Mesenchymal stem cell (in vitro differentiated cells and primary cell): ENCODE measurements around the gene ARFRP1.

Source experiments
- DNase-seq: peaks from one replicate; pipeline ENCODE4 v3.0.0-alpha.2; 2013
- H2AFZ ChIP-seq: one replicate; pipeline ENCODE4 v1.6.1; 2013; ENCODE audit warnings: low read depth, mild to moderate bottlenecking, control low read depth, inconsistent platforms, low read length, moderate library complexity
- H2AK5ac ChIP-seq: 2 replicates; pipeline ENCODE4 v1.6.1; 2013; ENCODE audit warnings: low read length, moderate library complexity, mild to moderate bottlenecking, inconsistent platforms; ENCODE audit not compliant: severe bottlenecking
- H2BK120ac ChIP-seq: one replicate; pipeline ENCODE4 v1.6.1; 2013; ENCODE audit warnings: low read depth, mild to moderate bottlenecking, inconsistent platforms, low read length, moderate library complexity
- H2BK12ac ChIP-seq, 2 experiments: one replicate each; pipeline ENCODE4 v1.6.1; 2013; ENCODE audit warnings: inconsistent platforms in 2 of 2, low read length in 2 of 2, mild to moderate bottlenecking in 2 of 2, moderate library complexity in 2 of 2, control low read depth in 1 of 2
- H2BK15ac ChIP-seq: one replicate; pipeline ENCODE4 v1.6.1; 2013; ENCODE audit warnings: mild to moderate bottlenecking, low read depth, inconsistent platforms; ENCODE audit not compliant: poor library complexity, severe bottlenecking
- H2BK5ac ChIP-seq: 2 replicates; pipeline ENCODE4 v1.6.1; 2013; ENCODE audit warnings: low read depth, mild to moderate bottlenecking, low read length, control low read depth, inconsistent platforms; ENCODE audit not compliant: poor library complexity, severe bottlenecking
- H3K14ac ChIP-seq, 2 experiments: one replicate each; pipeline ENCODE4 v1.6.1; 2013; ENCODE audit warnings: inconsistent platforms in 2 of 2, low read length in 2 of 2, control low read depth in 1 of 2, mild to moderate bottlenecking in 1 of 2, moderate library complexity in 1 of 2
- H3K18ac ChIP-seq, 2 experiments: one replicate each; pipeline ENCODE4 v1.6.1; 2013; ENCODE audit warnings: inconsistent platforms in 2 of 2, low read length in 2 of 2, control low read depth in 1 of 2, low read depth in 1 of 2, mild to moderate bottlenecking in 1 of 2
- H3K23ac ChIP-seq, 2 experiments: one replicate each; pipeline ENCODE4 v1.6.1; 2013; ENCODE audit warnings: inconsistent platforms in 2 of 2, low read length in 2 of 2, mild to moderate bottlenecking in 2 of 2, moderate library complexity in 2 of 2, control low read depth in 1 of 2
- H3K27ac ChIP-seq: 2 replicates; pipeline ENCODE4 v1.5.1; 2013; ENCODE audit warnings: mild to moderate bottlenecking, moderate library complexity, low read length, control low read depth, inconsistent platforms; ENCODE audit not compliant: poor library complexity, severe bottlenecking
- H3K27me3 ChIP-seq, 2 experiments: 2 replicates each; pipeline versions ENCODE4 v1.6.1 to v1.7.0; 2013; ENCODE audit warnings: low read length in 2 of 2, mild to moderate bottlenecking in 2 of 2, moderate library complexity in 2 of 2, control low read depth in 1 of 2, inconsistent platforms in 1 of 2; ENCODE audit not compliant: control insufficient read depth in 1 of 2, insufficient read depth in 1 of 2
- H3K36me3 ChIP-seq, 2 experiments: 2 replicates each; pipeline versions ENCODE4 v1.6.1 to v1.7.0; 2013; ENCODE audit warnings: low read length in 2 of 2, control low read depth in 1 of 2, inconsistent platforms in 1 of 2, low read depth in 1 of 2, mild to moderate bottlenecking in 1 of 2; ENCODE audit not compliant: insufficient read depth in 2 of 2, control insufficient read depth in 1 of 2
- H3K4ac ChIP-seq, 2 experiments: one replicate each; pipeline ENCODE4 v1.6.1; 2013; ENCODE audit warnings: inconsistent platforms in 2 of 2, low read length in 2 of 2, mild to moderate bottlenecking in 2 of 2, moderate library complexity in 2 of 2, control low read depth in 1 of 2, low read depth in 1 of 2
- H3K4me1 ChIP-seq: 2 replicates; pipeline ENCODE4 v1.6.1; 2013; ENCODE audit warnings: low read depth, low read length, control low read depth; ENCODE audit not compliant: control insufficient read depth, insufficient read depth
- H3K4me2 ChIP-seq: 2 replicates; pipeline ENCODE4 v1.6.1; 2013; ENCODE audit warnings: low read length, mild to moderate bottlenecking, inconsistent platforms; ENCODE audit not compliant: poor library complexity, severe bottlenecking
- H3K4me3 ChIP-seq, 2 experiments: 2 replicates each; pipeline versions ENCODE4 v1.5.1 to v1.7.0; 2013; ENCODE audit warnings: low read length in 2 of 2, mild to moderate bottlenecking in 2 of 2, control low read depth in 1 of 2, low read depth in 1 of 2; ENCODE audit not compliant: insufficient read depth in 1 of 2
- H3K79me1 ChIP-seq: replicated peaks from 2 replicates; pipeline ENCODE4 v1.6.1; 2013; ENCODE audit warnings: mild to moderate bottlenecking, control low read depth, low read length, inconsistent platforms; ENCODE audit not compliant: poor library complexity, severe bottlenecking
- H3K9ac ChIP-seq: 2 replicates; pipeline ENCODE4 v1.7.0; 2013; ENCODE audit warnings: mild to moderate bottlenecking, low read length, moderate library complexity
- H3K9me3 ChIP-seq: 2 replicates; pipeline ENCODE4 v1.7.0; 2013; ENCODE audit warnings: mild to moderate bottlenecking, low read length; ENCODE audit not compliant: control insufficient read depth
- H4K8ac ChIP-seq: one replicate; pipeline ENCODE4 v1.6.1; 2013; ENCODE audit warnings: inconsistent platforms, mild to moderate bottlenecking, low read length, moderate library complexity
- H4K91ac ChIP-seq: one replicate; pipeline ENCODE4 v1.6.1; 2013; ENCODE audit warnings: mild to moderate bottlenecking, low read length, inconsistent platforms
- WGBS: methylation state at CpG from one replicate; pipeline ENCODE4 v1.1.7; 2013; ENCODE audit warnings: mixed read lengths; 5-methylcytosine and 5-hydroxymethylcytosine counted together

Gene ARFRP1

DNA sequence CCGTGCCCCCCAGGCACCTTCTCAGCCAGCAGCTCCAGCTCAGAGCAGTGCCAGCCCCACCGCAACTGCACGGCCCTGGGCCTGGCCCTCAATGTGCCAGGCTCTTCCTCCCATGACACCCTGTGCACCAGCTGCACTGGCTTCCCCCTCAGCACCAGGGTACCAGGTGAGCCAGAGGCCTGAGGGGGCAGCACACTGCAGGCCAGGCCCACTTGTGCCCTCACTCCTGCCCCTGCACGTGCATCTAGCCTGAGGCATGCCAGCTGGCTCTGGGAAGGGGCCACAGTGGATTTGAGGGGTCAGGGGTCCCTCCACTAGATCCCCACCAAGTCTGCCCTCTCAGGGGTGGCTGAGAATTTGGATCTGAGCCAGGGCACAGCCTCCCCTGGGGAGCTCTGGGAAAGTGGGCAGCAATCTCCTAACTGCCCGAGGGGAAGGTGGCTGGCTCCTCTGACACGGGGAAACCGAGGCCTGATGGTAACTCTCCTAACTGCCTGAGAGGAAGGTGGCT, 10.4 kb downstream of the ARFRP1 start:
- Histone ChIP-seq H3K79me1 (peaks cover 23% of the 10 kb centered on the region), H2BK5ac (no peak overlapping the region), H3K27ac (peak overlapping the region; percentile 6), H3K27me3 (no peaks in the 10 kb centered on the region), H2AK5ac (peak overlapping the region; percentile 1), H3K14ac (peak overlapping the region in 1 of 2 experiments; percentile 8), H3K4me2 (peak overlapping the region; percentile 48), H2BK15ac (no peak overlapping the region), H2BK12ac (peak overlapping the region in 1 of 2 experiments; percentile 80), H4K8ac (peak overlapping the region; percentile 63), H2BK120ac (no peak overlapping the region), H3K23ac (no peak overlapping the region), H3K9ac (peak overlapping the region; percentile 29), H3K9me3 (no peaks in the 10 kb centered on the region), H3K36me3 (peaks cover 6 to 67% of the 10 kb centered on the region in 2 experiments), H3K4ac (peak overlapping the region; percentile 63 to 93), H3K4me3 (peak overlapping the region; percentile 59 to 64), H3K18ac (peak overlapping the region; percentile 72 to 93), H3K4me1 (peaks cover 71% of the 10 kb centered on the region), H4K91ac (peak overlapping the region; percentile 60), H2AFZ (no peak overlapping the region)
- DNase-seq: no peak
- WGBS: 84% methylated on average over 7 of the region's 7 CpGs

GRCh38 chr20:63696628-63697356, 11.0 kb downstream of the ARFRP1 start, which contains the start of gene TNFRSF6B:
TNFRSF6B (plus strand) TSS chr20:63696652; CDS start chr20:63696768, 116 bp downstream.
- Histone ChIP-seq H2BK120ac (peak within 1 kb of the TSS; percentile 35), H3K9me3 (no peaks in the 10 kb centered on the region), H2BK12ac (peak within 1 kb of the TSS; percentile 75 to 80), H3K27me3 (no peaks in the 10 kb centered on the region), H4K8ac (peak within 1 kb of the TSS; percentile 74), H3K18ac (peak within 1 kb of the TSS; percentile 88 to 93), H3K79me1 (peaks cover 19% of the 10 kb centered on the region), H3K4ac (peak within 1 kb of the TSS; percentile 63 to 93), H3K23ac (peak within 1 kb of the TSS in 1 of 2 experiments; percentile 37), H2BK5ac (no peak within 1 kb of the TSS), H2AFZ (no peak within 1 kb of the TSS), H3K36me3 (peaks cover 9 to 64% of the 10 kb centered on the region in 2 experiments), H3K4me2 (peak within 1 kb of the TSS; percentile 48), H2BK15ac (no peak within 1 kb of the TSS), H3K14ac (peak within 1 kb of the TSS in 1 of 2 experiments; percentile 86), H3K9ac (peak within 1 kb of the TSS; percentile 32), H3K27ac (peak within 1 kb of the TSS; percentile 6), H3K4me1 (peaks cover 68% of the 10 kb centered on the region), H3K4me3 (peak within 1 kb of the TSS; percentile 59 to 64), H2AK5ac (peak within 1 kb of the TSS; percentile 21), H4K91ac (peak within 1 kb of the TSS; percentile 83)
- DNase-seq: peak; percentile 33
- WGBS: 55% methylated on average over 51 of the region's 52 CpGs

- H3K27ac ChIP-seq: no peak overlapping the region
- no peak overlapping the region for H3K4me3 ChIP-seq
- H3K14ac ChIP-seq: peak overlapping the region in 1 of 2 experiments; percentile 61
Measured at GRCh38 chr20:63696306-63696627, 11.5 kb downstream of the ARFRP1 start.

More at GRCh38 chr20:63696306-63696627, 11.5 kb downstream of the ARFRP1 start:
- H2AFZ ChIP-seq: no peak overlapping the region
- H3K4ac ChIP-seq: peak overlapping the region in 1 of 2 experiments; percentile 57
- no peak overlapping the region for H3K4me2 ChIP-seq
- H4K91ac ChIP-seq: peak overlapping the region; percentile 83
- H3K9ac ChIP-seq: peak overlapping the region; percentile 32
- H3K79me1 ChIP-seq: peaks cover 17% of the 10 kb centered on the region
- peak overlapping the region; percentile 88 to 93 for H3K18ac ChIP-seq
- DNase-seq: no peak
- peaks cover 67% of the 10 kb centered on the region for H3K4me1 ChIP-seq
- H2BK15ac ChIP-seq: no peak overlapping the region
- WGBS: 45% methylated on average over 5 of the region's 6 CpGs
- no peak overlapping the region for H3K23ac ChIP-seq
- H3K27me3 ChIP-seq: no peaks in the 10 kb centered on the region
- no peak overlapping the region for H2AK5ac ChIP-seq
- no peak overlapping the region for H2BK5ac ChIP-seq
- H3K36me3 ChIP-seq: peaks cover 10 to 59% of the 10 kb centered on the region in 2 experiments
- peak overlapping the region; percentile 31 to 80 for H2BK12ac ChIP-seq
- peak overlapping the region; percentile 0 for H2BK120ac ChIP-seq
- H3K9me3 ChIP-seq: no peaks in the 10 kb centered on the region
- H4K8ac ChIP-seq: peak overlapping the region; percentile 74
